ENCODE measurements around the gene MVP.

GRCh38 chr16:29862383-29862883 is 42.2 kb downstream of the MVP start:
- no peak for TF ChIP-seq CTCF (IDR thresholded peaks at IDR 0.05)
- TF ChIP-seq POLR2AphosphoS5 (IDR thresholded peaks at IDR 0.05) = no peak

Data from sigmoid colon (tissue), 4 donors.